GM19463 (cell line): ENCODE data around the gene PPP4R1.
"Not testable (repeated sequence)": the region's sequence is repeated elsewhere in the genome, so short reads cannot be mapped to it uniquely, and the experiment has no call there.

Experiments used
- ATAC-seq: cut with Tn5 transposase; IDR thresholded peaks from one replicate; pipeline ENCODE4 v1.9.1; 2021; ENCODE audit warnings: mild to moderate bottlenecking, moderate library complexity; ENCODE audit not compliant: unreplicated experiment

PPP4R1 gene, protein sequence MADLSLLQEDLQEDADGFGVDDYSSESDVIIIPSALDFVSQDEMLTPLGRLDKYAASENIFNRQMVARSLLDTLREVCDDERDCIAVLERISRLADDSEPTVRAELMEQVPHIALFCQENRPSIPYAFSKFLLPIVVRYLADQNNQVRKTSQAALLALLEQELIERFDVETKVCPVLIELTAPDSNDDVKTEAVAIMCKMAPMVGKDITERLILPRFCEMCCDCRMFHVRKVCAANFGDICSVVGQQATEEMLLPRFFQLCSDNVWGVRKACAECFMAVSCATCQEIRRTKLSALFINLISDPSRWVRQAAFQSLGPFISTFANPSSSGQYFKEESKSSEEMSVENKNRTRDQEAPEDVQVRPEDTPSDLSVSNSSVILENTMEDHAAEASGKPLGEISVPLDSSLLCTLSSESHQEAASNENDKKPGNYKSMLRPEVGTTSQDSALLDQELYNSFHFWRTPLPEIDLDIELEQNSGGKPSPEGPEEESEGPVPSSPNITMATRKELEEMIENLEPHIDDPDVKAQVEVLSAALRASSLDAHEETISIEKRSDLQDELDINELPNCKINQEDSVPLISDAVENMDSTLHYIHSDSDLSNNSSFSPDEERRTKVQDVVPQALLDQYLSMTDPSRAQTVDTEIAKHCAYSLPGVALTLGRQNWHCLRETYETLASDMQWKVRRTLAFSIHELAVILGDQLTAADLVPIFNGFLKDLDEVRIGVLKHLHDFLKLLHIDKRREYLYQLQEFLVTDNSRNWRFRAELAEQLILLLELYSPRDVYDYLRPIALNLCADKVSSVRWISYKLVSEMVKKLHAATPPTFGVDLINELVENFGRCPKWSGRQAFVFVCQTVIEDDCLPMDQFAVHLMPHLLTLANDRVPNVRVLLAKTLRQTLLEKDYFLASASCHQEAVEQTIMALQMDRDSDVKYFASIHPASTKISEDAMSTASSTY

GRCh38 chr18:9614401-9615279 is at the start of gene PPP4R1:
Gene PPP4R1, minus strand, starts transcription at chr18:9614559. Its CDS starts 75 bp downstream, at chr18:9614484.
- ATAC-seq = peak; percentile 48

- ATAC-seq = no peak
These were observed 49.0 kb upstream of the PPP4R1 start for GRCh38 chr18:9663377-9663776.

- ATAC-seq = no peak
These were observed 47.2 kb upstream of the PPP4R1 start for GRCh38 chr18:9661564-9661963.

DNA sequence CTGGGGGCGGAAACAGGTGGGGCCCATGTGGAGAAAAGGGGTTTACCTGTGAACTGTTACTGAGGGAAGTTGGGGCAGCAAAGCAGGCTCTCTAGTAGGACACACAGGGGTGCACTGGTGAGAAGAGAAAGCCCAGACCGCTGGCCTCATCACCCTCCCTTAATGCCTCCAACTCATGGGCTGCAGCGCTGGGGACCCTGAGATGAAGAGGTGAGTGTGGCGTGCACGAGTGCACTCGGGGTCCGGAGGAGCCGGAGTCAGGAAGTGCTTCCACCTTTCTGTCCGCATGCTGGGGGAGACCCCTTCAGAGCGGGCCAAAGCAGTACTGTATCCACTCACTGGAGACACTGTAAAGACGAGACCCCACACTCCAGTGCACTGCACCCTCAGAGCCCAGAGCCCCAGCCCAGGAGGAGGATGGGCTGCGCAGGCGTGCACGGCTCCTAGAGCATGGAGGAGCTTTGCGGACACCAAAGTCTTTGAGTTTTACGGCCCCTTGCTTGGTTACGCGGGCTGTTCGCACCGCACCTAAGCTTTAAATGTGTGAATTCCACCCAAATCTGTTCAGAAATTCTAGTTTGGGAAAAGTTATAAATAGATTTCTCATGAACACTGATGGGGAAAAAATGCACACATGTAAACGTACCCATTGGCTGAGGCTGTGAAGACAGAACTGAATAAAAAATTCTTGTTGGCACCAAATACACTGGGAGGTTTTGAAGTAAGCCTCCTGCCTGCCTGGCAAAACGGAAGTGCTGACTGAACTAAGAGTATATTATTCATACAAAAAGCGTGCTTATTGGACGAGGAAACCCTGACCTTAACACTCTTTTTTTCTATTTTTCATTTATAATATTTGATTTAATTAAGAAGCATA is 45.4 kb upstream of the PPP4R1 start:
- no peak for ATAC-seq

GRCh38 chr18:9658087-9658641 is 43.8 kb upstream of the PPP4R1 start:
- ATAC-seq = no peak

DNA sequence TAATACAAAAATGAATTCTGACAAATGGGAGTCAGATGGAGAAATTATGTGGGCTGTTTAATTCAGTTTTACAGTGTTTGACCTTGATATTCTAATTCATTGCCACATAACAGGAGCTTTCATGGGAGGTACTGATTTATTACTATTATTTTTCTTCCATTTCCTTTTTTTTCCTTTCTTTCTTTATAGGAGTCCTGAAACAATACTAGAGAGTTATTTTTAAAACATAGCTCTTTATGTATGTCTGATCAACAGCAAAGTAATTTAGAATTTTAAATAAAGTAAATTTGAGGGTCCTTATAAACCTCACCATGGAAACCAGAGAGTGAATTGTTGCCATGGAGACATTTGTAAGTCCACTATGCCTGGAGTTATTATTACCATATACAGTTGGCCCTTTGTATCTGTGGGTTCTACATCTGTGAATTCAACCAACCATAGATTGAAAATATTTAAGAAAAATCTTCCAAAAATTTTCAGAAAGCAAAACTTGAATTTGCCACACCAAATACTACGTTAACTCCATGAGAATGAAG is 40.9 kb upstream of the PPP4R1 start:
- no peak for ATAC-seq

GRCh38 chr18:9653390-9653789 is 39.0 kb upstream of the PPP4R1 start:
- no peak for ATAC-seq

DNA sequence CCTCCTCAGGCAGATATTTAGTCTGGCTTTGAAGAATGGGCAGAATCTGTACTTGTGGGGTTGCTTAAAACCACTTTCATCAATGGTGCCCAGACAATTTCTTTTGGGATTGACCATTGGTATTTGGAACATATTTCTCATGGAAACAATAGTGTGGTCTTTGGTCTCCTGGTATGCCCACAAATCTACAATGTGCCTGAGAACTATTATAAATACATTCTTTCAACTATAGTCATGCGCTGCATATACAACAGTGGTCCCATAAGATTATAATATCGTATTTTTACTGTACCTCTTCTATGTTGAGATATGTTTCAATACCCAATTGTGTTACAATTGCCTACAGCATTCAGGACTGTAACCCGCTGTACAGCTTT is 34.8 kb upstream of the PPP4R1 start:
- ATAC-seq = no peak

- no peak for ATAC-seq
These were observed 34.2 kb upstream of the PPP4R1 start for GRCh38 chr18:9648431-9649163.

GRCh38 chr18:9647496-9648323 is 33.4 kb upstream of the PPP4R1 start:
- ATAC-seq = no peak

DNA sequence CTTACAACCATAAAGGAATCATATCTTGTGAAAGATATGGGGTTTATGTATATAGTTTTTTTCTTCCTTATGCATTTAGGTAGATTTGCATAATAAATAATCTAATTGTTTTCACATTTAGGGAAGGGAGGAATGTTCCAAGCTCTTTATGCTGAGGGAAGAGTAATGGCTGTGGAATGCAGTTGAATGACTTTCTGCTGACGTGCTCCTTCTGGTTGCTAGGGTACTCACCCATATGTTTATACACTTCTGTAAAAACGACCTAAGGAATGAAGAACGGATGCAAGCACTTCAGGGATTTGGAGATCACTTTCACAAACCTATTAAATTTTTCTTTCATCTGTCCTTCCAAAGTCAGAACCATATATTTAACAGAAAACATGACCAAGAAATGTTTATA is 29.2 kb upstream of the PPP4R1 start:
- no peak for ATAC-seq

- ATAC-seq = no peak
These were observed 28.6 kb upstream of the PPP4R1 start for GRCh38 chr18:9642799-9643462.

- not testable (repeated sequence) for ATAC-seq
These were observed 26.7 kb upstream of the PPP4R1 start for GRCh38 chr18:9641081-9641480.

- no peak for ATAC-seq
These were observed 24.5 kb upstream of the PPP4R1 start for GRCh38 chr18:9638886-9639285.

DNA sequence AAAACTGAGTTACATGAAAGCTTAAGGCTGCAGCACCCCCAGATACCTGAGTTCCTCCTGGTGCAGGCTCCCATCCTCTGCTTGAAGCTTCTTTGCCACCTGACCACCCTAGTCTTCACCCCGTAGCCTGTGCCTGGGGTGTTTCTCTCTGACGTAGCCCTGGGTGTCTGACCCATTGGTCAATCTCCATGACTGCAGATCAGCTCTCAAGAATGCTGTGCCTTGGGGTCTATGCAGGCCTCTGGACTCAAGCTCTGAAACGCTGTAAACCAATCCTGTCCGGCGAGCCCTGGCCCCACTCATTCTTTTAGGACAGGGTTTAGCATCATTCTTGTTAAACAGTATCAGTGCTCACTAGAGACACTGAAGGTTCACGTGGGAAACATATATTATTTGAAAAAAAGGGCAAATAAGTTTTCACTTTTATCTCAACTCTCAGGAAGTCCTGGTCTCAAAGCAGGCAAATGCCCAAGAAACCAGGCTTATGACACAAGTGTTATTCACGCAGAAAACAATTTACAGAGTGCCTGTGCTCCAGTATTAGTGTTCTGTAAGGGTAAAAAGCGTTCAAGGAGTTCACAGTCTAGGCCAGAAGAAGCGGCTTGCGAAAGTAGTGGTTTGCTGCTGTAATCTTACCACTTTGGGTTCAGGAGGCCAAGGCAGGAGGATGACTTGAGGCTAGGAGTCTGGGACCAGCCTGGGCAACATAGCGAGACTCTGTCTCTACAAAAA is 22.8 kb upstream of the PPP4R1 start:
- no peak for ATAC-seq

DNA sequence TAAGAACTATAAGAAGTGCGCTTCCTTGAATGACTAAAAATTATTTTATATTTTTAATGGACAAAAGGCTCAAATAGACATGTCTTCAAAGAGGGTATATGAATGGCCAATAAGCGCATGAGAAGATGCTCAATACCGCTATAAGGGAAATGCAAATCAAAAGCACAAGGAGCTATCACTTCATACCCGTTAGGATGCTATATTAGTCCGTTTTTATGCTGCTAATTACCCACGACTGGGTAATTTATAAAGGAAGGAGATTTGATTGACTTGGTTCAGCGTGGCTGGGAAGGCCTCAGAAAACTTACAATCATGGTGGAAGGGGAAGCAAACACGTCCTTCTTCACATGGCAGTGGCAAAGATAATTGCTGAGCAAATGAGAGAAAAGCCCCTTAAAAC is 20.5 kb upstream of the PPP4R1 start:
- no peak for ATAC-seq
